ENCODE measurements around the gene CDKL4.
"Not testable (repeated sequence)": the region's sequence is repeated elsewhere in the genome, so short reads cannot be mapped to it uniquely, and the experiment has no call there.

The CDKL4 gene

GRCh38 chr2:39252888-39253518, 9.2 kb upstream of the CDKL4 start:
- FAIRE-seq = no peak
- DNase-seq (ENCODE audit: insufficient read length, low spot score) = no peak
- no peak for TF ChIP-seq CTCF (IDR thresholded peaks at IDR 0.05; ENCODE audit: insufficient read depth, missing control alignments)

- FAIRE-seq (no peak), DNase-seq (ENCODE audit: insufficient read length, low spot score) (no peak)
- no peak for TF ChIP-seq CTCF (IDR thresholded peaks at IDR 0.05; ENCODE audit: insufficient read depth, missing control alignments)
Observed at GRCh38 chr2:39247512-39248043, 3.8 kb upstream of the CDKL4 start.

- DNase-seq (ENCODE audit: insufficient read length, low spot score) (no peak), FAIRE-seq (no peak)
- no peak for TF ChIP-seq CTCF (IDR thresholded peaks at IDR 0.05; ENCODE audit: insufficient read depth, missing control alignments)
Observed at GRCh38 chr2:39246382-39246980, 2.7 kb upstream of the CDKL4 start.

GRCh38 chr2:39244963-39245625, 1.3 kb upstream of the CDKL4 start:
- not testable (repeated sequence) for FAIRE-seq; DNase-seq (ENCODE audit: insufficient read length, low spot score)

- not testable (repeated sequence) for FAIRE-seq
Observed at GRCh38 chr2:39244241-39244862, 582 bp upstream of the CDKL4 start.

GRCh38 chr2:39241588-39241987, 2.2 kb downstream of the CDKL4 start:
- no peak for DNase-seq (ENCODE audit: insufficient read length, low spot score)
- TF ChIP-seq CTCF (IDR thresholded peaks at IDR 0.05; ENCODE audit: insufficient read depth, missing control alignments) = no peak
- no peak for FAIRE-seq

More at GRCh38 chr2:39244241-39244862, 582 bp upstream of the CDKL4 start:
- not testable (repeated sequence) for DNase-seq (ENCODE audit: insufficient read length, low spot score)

GRCh38 chr2:39240758-39241157, 3.0 kb downstream of the CDKL4 start:
- no peak for TF ChIP-seq CTCF (IDR thresholded peaks at IDR 0.05; ENCODE audit: insufficient read depth, missing control alignments)
- DNase-seq (ENCODE audit: insufficient read length, low spot score) (no peak), FAIRE-seq (no peak)

- no peak for TF ChIP-seq CTCF (IDR thresholded peaks at IDR 0.05; ENCODE audit: insufficient read depth, missing control alignments)
- DNase-seq (ENCODE audit: insufficient read length, low spot score) (no peak), FAIRE-seq (no peak)
Observed at GRCh38 chr2:39234754-39235153, 9.0 kb downstream of the CDKL4 start.

Measured in D721Med (cell line).